Central memory CD4-positive, alpha-beta T cell (primary cell): Measurements from ENCODE around the gene MLF2.

Source experiments
- DNase-seq: peaks from one replicate; pipeline ENCODE4 v3.0.0; 2022

Gene MLF2

DNA sequence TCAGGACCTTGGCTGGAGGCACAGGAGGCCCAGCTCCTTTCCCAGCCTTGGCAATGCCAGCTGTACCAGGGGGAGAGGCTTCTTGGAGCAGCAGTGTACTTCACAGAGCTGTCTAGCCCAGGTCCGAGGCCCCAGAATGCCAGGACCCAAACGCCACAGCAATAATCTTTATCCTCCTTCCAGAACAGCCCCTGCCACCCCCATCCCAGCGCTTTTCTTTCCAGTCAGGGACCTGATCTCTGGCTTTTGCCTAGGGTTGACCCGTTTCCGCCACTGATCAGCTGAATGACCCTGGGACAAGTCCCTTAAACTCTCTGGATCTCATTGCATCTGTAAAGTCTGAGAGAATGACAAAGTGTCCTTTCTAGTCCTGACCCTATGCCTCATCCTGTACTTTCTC, 24.4 kb upstream of the MLF2 start:
- no peak for DNase-seq

DNA sequence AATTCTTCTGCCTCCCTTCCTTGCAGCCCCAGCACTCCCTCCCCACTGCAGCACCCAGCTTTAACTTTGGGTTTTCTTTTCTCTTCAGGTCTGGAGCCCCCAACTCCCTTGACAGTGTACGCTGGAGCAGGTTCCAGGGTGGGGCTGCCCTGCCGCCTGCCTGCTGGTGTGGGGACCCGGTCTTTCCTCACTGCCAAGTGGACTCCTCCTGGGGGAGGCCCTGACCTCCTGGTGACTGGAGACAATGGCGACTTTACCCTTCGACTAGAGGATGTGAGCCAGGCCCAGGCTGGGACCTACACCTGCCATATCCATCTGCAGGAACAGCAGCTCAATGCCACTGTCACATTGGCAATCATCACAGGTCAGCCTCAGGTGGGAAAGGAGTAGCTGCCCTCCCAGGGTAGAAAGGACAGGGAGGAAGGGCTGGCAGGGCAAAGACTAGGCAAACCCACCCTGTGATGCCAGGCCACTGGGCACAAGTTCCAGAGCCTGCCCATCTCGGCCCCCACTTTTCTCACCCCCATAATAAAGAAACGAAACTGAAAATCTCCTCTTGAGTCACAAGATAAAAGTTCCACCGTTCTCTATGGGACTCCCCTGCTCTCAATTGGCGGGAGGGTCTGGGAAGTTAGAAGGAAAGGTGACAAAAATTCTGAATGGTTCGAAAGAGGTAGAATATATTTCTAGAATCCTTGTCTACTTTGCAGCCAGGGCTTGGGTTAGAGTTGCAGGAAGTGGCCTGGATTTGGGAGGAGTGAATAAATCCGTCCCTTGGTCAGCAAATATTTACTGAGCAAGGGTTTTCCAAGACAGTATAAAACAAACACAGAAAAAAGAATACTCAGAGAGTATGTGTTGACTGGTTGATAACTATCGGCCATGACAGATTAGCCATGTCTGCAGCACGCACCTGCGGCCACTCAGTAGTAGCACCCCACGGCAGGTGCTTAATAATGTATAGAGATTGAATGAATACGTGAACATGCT, 22.5 kb upstream of the MLF2 start:
- DNase-seq, result no peak

DNA sequence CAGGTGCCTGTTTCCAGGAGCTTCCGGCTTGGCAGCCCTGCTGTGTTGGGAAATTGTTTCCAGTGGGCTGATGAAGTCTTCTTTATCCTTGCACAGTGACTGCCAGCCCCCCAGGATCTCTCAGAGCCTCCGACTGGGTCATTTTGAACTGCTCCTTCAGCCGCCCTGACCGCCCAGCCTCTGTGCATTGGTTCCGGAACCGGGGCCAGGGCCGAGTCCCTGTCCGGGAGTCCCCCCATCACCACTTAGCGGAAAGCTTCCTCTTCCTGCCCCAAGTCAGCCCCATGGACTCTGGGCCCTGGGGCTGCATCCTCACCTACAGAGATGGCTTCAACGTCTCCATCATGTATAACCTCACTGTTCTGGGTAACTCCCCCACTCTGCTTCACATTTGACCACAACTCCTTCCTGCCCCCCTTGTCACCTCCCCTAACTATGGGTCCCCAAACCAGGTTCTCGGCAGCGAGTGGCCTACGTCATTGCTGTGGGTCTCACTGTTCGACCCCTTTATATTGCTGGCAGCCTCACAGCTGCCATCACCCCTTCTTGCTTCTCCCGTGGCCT, 21.6 kb upstream of the MLF2 start:
- DNase-seq, result peak; percentile 46

DNA sequence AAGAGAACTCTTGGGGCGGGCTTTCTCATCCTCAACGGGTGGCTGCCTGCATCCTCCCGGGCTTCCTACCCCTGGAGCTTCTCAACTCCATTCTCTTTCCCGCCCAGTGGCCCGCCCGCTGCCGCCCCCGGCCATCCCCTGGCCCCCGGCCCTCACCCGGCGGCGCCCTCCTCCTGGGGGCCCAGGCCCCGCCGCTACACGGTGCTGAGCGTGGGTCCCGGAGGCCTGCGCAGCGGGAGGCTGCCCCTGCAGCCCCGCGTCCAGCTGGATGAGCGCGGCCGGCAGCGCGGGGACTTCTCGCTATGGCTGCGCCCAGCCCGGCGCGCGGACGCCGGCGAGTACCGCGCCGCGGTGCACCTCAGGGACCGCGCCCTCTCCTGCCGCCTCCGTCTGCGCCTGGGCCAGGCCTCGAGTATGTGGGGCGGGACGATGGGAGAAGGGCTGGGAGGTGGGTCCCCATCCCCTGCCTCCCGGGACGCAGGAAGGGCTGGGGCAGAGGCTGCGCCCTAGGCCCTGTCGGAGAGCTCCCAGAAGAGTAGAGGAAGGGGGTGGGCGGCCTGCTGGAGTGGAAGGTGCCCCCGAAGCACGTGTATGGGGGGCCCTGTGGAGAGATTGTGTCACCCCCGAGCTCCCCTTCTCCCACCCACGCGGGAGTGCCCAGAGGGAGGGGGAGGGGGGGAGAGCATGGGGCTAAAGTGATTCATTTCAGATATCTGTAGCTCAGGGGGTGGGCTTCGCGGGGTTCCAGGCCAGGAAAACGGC, 20.8 kb upstream of the MLF2 start:
- no peak for DNase-seq

DNA sequence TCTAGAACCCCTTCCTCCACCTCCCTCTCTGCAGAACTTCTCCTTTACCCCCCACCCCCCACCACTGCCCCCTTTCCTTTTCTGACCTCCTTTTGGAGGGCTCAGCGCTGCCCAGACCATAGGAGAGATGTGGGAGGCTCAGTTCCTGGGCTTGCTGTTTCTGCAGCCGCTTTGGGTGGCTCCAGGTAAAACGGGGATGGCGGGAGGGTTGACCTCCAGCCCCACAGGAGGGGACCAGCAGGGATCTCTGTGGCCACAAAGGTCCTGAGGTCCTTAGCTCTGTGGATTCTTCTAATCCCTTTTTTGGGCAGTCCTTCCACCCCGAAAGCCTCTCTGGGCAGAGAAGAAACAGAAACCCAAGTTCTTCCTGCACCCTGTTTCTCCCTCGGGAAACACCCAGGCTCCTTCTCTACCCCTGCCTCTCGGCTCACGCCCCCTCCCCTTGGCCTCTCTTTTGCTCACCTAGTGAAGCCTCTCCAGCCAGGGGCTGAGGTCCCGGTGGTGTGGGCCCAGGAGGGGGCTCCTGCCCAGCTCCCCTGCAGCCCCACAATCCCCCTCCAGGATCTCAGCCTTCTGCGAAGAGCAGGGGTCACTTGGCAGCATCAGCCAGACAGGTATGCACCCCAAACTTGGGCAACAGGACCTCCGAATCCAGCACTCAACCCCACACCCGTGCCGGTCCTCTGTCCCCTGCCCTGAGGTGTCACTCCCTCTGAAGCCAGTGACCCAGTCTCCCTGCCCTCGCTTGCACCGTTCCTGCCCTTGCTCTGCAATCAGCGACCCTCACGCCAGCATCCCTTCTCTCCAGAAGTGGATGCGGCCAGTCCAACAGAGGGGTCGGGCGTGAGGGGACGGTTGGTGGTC, 20.0 kb upstream of the MLF2 start:
- no peak for DNase-seq

DNA sequence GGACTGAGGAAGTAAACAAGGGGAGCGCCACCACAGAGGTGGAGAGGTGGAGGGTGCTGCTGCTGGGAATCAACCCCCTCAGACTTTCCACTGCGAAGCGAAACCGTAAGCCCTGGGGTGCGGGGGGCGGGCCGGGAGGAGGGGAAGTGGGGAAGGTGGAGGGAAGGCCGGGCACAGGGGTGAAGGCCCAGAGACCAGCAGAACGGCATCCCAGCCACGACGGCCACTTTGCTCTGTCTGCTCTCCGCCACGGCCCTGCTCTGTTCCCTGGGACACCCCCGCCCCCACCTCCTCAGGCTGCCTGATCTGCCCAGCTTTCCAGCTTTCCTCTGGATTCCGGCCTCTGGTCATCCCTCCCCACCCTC, 19.4 kb upstream of the MLF2 start, which contains the start of gene LAG3:
Gene LAG3 (plus strand): TSS at position 190 of the 365 bp plus-strand sequence. CDS start 333 bp downstream, outside the sequence.
- DNase-seq, result no peak

DNA sequence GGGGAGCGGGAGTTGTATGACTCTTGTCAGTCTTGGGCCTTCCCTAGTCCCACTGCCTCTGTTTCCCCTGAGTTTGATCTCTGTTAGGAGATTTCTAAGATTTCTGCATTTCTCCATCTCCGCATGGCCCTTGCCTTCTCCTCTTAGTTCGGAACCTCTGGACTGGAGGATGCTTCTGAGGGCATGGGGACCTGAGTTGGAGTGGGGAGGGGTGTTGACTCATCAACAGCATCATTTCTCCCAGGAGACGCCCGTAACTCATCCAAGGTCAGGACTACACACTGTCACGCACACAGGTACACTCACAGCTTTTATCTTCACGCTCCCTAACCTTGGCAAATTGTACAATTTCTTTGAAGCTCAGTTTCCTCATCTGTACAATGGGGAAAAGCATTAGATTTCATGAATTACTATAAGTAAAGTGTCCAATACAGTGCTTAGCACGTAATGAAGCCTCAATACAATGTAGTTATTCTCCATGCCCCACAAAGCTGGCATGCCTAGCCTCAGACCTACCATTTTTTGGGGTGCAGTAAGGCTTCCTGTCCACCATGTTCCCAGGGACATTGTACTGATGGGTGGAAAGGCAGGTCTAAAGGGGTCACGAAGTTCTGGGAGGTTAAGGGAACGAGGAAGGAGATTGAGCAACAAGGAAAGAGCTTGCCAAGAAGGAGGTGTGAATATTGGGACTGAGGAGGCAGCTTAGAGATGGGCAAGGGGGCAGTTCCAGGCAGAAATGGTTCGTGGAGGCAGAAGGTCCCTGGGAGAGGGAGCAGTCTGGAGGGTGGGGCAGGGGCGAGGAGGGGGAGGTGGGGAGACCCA, 18.8 kb upstream of the MLF2 start:
- DNase-seq, result no peak

DNA sequence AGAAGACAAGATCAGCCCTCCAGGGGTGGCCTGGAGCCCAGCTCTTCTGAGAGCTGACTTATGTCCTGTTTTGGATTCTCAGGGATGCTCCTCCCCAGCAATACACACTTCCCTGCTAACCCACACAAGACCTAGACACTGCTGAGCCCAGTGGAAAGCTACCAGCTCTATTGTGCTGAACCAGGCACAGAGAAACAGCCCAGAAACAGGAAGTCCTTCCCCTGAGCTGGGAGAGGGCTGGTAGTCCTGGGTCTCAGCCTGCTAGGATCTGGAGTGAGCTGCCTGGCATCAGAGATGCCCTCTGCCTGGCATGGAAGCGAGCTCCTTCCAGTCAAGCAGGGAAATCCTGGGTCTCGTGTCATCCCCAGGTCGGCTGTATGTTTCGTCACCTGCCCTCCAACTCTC, 18.2 kb upstream of the MLF2 start:
- DNase-seq, result no peak

DNA sequence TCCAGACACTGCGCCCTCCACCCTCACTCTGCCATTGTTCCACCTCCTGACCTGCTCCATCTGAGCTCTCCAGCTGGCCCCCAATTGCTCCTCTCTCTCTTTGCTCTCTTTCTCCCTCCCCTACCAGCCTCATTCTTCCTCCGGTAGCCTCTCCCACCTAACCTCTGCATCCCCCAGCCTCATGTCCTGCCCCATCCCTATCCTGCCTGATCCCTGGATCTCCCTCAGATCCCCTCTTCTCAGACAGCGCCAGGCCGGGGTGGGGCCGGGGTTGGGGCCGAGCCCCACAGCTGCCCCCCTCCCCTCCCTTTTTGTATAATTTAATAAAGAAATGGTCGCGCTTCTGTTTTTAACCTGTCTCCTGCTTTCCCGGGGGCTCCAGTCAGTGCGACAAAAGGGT, 17.7 kb upstream of the MLF2 start:
- no peak for DNase-seq

DNA sequence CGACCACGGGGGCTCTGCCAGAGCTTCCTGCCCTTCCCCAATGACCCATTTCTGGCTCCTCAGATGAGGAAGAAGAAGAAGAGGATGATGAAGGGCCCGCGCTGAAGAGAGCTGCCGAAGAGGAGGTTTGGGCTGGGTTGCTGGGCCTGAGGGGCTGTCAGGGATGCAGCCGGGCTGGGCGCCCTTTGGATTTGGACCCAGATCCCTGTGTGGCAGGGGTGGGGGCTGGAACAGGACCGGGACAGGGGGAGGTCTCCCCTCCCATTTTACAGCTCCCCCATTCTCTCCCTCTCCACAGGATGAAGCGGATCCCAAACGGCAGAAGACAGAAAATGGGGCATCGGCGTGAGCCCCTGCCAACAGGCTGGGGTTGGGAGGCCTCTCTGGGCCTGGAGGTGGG, 17.2 kb upstream of the MLF2 start:
- DNase-seq, result no peak

DNA sequence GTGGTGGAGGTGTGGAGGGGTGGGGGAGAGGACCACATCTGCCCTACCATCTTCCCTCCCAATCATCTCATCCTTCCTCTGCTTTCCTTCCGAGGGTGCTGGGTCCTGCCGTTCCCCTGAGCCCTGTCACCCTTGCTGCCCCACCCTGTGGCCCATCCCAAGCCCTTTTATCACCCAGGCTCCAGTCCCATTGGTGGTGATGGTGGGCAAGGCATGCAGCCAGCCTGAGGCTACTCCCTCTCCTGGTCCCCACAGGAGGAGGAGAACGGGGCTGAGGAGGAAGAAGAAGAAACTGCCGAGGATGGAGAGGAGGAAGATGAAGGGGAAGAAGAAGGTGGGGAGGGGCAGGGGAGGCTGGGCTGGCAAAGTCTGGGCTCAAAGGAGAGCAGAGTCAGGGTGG, 16.7 kb upstream of the MLF2 start:
- DNase-seq, result no peak

DNA sequence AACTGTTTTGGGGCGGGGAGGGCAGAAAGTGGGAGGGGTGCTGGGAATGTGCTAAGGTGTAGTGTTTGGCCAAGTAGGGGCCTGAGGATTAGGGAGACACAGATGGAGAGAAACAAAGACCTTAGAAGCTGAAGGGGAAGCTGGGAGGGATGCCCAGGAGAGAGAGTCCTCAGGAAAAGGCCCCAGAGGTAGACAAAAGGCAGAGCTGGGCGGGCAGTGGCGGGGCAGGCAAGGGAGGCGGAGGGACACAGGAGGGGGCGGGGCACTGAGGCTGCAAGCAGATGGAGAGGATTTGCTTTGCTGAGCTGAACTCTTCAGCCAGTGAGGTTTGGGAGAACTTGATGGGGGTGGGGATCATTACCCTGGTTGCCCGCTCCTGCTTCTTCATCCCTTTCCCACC, 16.0 kb upstream of the MLF2 start:
- DNase-seq, result no peak

DNA sequence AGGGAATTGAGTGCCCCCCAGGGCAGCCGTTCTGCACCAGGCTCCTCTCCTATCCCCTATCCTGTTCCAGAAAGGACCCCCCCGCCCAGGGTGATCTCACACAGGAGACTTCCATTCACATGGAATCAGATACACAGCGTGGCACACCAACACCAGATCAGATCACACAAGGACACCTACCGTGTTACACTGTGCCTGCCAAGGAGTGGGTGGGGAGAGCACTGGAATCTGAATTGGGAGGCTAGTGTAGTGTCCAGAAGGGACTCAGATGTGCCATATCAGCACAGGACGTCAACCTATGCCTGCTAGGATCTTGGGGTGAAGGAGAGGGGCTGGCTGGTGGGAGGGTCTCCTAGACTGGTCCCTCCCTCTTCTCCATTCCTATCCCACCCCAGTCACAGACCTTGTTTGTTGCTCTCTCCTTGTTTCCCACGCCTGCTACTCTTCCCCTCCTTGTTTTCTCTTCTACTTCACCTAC, 15.5 kb upstream of the MLF2 start:
- DNase-seq, result no peak

DNA sequence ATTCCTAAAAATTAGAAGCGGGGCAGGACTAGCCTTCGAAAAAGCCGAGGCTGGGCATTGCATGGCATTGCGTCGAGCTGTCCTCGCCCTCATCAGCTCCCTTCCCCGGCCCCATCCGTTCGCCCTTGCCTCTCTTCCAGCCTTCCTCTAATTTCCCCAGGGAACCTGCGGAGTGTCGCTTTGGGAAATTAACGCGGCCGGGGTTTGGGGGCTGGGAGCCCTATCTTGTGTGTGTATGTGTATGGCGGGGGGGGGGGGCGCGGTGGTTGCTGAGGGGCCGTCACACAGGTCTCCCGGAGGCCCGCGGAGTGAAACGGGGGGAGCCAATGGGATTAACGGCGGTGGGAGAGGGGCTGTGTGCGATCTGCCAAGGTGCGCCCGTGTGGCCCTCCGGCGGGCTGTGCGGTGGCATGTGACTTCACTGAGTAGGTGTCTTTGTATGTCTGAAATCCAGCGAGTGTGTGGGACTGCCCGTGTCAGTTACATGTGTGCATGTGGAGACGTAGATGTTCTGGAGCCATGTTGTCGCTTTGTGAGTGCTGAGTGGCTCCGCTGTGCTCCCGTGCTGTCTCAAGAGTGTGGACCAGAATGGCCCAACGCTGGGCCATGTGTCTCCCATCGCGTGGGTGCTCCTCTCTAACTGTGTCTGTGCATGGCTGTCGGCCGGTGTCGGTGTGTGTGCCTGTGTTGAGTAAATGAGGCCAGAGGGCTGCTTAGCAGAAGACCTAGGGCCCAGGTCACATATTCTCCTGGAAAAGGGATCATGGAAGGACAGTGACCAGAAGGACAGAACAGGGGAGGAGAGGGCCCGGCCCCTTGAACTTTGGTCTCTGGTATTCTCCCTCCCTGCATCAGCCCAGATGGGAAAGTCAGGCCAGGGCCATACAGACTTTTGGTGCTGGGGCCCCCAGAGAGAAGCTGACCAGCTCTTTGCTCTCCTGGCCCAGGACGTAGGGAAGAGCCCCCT, 14.7 kb upstream of the MLF2 start:
- DNase-seq, result no peak

DNA sequence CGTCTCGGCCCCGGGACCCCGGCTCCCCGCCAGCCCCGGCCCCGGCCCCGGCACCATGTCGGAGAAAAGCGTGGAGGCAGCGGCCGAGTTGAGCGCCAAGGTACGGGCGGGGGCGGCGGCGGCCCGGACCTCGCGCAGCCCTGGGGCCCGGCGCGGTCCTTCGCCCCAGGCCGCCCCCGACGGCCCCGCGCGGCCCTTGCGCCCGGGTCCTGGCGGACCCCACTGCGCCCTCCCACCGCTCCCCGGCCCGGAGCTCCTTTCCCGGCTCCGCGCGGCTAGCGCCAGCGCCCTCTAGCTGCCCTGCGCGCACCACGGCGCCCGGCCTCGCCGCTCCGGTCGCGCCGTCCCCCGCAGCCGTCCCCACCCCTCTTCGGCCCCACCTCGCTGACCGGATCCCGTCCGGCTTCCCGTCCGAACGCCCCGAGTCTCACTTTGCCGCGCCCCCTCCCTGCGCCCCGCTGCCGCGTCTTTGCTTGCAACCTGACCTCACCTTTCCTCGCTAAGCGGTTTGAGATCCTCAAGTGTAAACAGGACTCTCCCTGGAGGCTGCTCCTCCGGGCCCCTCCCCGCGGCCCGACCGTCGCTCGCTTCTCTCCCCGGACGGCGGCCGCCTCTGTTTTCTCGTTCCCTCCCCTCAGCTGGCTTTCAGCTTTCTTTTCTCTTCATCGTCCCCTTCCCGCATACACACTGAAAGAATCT, 13.9 kb upstream of the MLF2 start:
- peak; percentile 38 for DNase-seq

DNA sequence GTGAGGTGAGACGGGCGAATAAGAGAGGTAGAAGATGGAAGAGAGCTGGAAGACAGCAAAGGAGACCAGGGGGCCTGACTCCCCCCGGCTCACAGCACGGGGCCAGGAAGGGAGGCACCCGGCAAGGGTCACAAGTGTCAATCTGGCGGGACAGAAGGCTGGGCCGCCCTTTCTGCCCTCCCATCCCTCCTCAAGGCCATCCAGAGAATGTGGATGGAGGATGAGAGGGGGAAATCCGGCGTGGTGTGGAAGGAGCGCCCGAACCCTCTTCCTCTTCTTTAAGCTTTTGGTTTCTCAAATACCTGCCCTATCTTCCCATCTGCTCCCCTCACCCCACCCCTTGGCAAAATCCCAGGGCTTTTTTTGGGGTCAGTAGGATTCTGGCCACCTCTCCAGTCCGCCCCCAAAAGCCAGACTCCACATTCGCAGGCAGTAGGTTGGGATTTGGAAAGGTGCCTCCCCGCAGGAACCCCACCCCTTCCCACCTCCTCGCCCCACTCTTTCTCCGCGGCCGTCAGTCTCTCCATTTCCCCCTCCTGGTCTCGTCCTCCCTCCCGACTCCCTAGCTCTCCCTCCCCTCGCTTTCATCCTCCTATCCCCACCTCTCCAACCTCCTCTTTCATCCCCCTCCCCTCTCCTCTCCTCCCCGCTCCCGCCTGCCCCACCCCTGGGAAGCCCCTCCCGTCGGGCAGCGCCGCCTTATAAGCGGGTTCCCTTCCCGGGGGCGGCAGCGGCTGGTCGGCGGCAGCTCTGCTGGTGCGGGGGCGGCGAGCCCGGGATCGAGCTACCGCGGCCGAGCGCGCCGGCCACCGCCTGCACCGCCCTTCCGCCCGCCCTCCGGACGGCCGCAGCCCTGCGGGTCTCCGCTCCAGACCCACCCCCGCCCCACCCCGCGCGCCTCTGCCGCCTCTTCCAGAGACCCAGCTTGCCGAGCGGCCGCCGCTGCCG, 13.0 kb upstream of the MLF2 start, which contains the start of gene PTMS:
Gene PTMS (plus strand): TSS at position 730 of the 948 bp plus-strand sequence. CDS start 343 bp downstream, outside the sequence.
- no peak for DNase-seq

DNA sequence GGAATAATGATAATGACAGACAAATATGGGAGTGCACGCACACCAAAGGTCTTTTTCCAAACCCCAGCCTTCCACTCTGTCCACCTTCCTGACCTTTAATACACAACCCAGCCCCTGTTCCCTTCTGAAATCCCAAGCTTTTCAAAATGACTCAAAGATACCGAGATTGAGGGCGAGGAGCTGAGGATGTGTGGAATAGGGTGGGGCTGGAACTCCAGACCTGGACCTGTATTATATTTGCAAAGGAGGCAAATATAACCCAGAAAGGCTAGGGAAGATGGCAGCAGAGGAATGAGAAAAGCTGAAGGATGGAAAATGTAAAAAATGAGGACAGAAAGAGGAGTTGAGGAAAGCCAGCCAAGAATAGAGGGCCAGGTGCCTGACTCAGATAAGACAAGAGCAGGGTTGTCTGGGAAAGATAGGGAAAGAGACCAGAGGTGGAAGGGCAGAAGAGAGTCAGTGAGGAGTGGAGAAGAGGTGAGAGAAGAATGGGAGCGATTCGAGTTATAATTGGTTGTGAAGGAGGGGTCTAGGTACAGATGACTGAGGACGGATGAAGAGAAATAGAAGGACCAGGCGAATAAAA, 12.2 kb upstream of the MLF2 start:
- no peak for DNase-seq
